ENCODE measurements around the gene CAMTA1.

Gene CAMTA1

GRCh38 chr1:7454052-7454815 is 669.0 kb downstream of the CAMTA1 start:
- Histone ChIP-seq H3K4me3 (ENCODE audit: insufficient read depth, low read length, poor library complexity, severe bottlenecking) (no peak overlapping the region), H4K20me1 (ENCODE audit: low read depth, low read length) (no peaks in the 10 kb centered on the region), H3F3A (ENCODE audit: insufficient read depth) (no peaks in the 10 kb centered on the region), H3K4me2 (ENCODE audit: low read depth, low read length, poor library complexity, severe bottlenecking) (no peak overlapping the region), H3K36me3 (ENCODE audit: low read length) (no peaks in the 10 kb centered on the region), H2AFZ (ENCODE audit: low read depth, low read length, severe bottlenecking) (no peak overlapping the region), H3K9ac (ENCODE audit: low read length) (no peak overlapping the region), H3K9me2 (replicated peaks; ENCODE audit: insufficient read depth, low read length) (no peaks in the 10 kb centered on the region), H3K27ac (ENCODE audit: low read depth, low read length) (no peak overlapping the region), H3K9me3 (ENCODE audit: insufficient read depth, low read length) (no peaks in the 10 kb centered on the region), H3K27me3 (ENCODE audit: low read length) (no peaks in the 10 kb centered on the region), H3K79me2 (ENCODE audit: insufficient read depth, low read length) (no peaks in the 10 kb centered on the region)
- no peak for TF ChIP-seq EZH2phosphoT487 (conservative IDR thresholded peaks at IDR 0.05; ENCODE audit: low read length)
- TF ChIP-seq CTCF (IDR thresholded peaks at IDR 0.05; ENCODE audit: insufficient read depth, low read length, poor library complexity, severe bottlenecking): no peak

GRCh38 chr1:7454895-7455784 is 669.9 kb downstream of the CAMTA1 start:
- Histone ChIP-seq H2AFZ (ENCODE audit: low read depth, low read length, severe bottlenecking) (no peak overlapping the region), H3K27me3 (ENCODE audit: low read length) (no peaks in the 10 kb centered on the region), H3K4me3 (ENCODE audit: insufficient read depth, low read length, poor library complexity, severe bottlenecking) (no peak overlapping the region), H4K20me1 (ENCODE audit: low read depth, low read length) (no peaks in the 10 kb centered on the region), H3K9me3 (ENCODE audit: insufficient read depth, low read length) (no peaks in the 10 kb centered on the region), H3K79me2 (ENCODE audit: insufficient read depth, low read length) (no peaks in the 10 kb centered on the region), H3K27ac (ENCODE audit: low read depth, low read length) (no peak overlapping the region), H3K9ac (ENCODE audit: low read length) (no peak overlapping the region), H3K9me2 (replicated peaks; ENCODE audit: insufficient read depth, low read length) (no peaks in the 10 kb centered on the region), H3F3A (ENCODE audit: insufficient read depth) (no peaks in the 10 kb centered on the region), H3K36me3 (ENCODE audit: low read length) (no peaks in the 10 kb centered on the region), H3K4me2 (ENCODE audit: low read depth, low read length, poor library complexity, severe bottlenecking) (no peak overlapping the region)
- no peak for TF ChIP-seq EZH2phosphoT487 (conservative IDR thresholded peaks at IDR 0.05; ENCODE audit: low read length)
- no peak for TF ChIP-seq CTCF (IDR thresholded peaks at IDR 0.05; ENCODE audit: insufficient read depth, low read length, poor library complexity, severe bottlenecking)

- Histone ChIP-seq H4K20me1 (ENCODE audit: low read depth, low read length) (no peaks in the 10 kb centered on the region), H3K9me2 (replicated peaks; ENCODE audit: insufficient read depth, low read length) (no peaks in the 10 kb centered on the region), H3K9me3 (ENCODE audit: insufficient read depth, low read length) (no peaks in the 10 kb centered on the region), H3K27me3 (ENCODE audit: low read length) (no peaks in the 10 kb centered on the region), H3K9ac (ENCODE audit: low read length) (no peak overlapping the region), H3F3A (ENCODE audit: insufficient read depth) (no peaks in the 10 kb centered on the region), H3K4me2 (ENCODE audit: low read depth, low read length, poor library complexity, severe bottlenecking) (no peak overlapping the region), H3K4me3 (ENCODE audit: insufficient read depth, low read length, poor library complexity, severe bottlenecking) (no peak overlapping the region), H3K79me2 (ENCODE audit: insufficient read depth, low read length) (no peaks in the 10 kb centered on the region), H2AFZ (ENCODE audit: low read depth, low read length, severe bottlenecking) (no peak overlapping the region), H3K36me3 (ENCODE audit: low read length) (no peaks in the 10 kb centered on the region), H3K27ac (ENCODE audit: low read depth, low read length) (no peak overlapping the region)
- no peak for TF ChIP-seq CTCF (IDR thresholded peaks at IDR 0.05; ENCODE audit: insufficient read depth, low read length, poor library complexity, severe bottlenecking)
- TF ChIP-seq EZH2phosphoT487 (conservative IDR thresholded peaks at IDR 0.05; ENCODE audit: low read length): no peak
Measured at GRCh38 chr1:7455796-7456721, 670.8 kb downstream of the CAMTA1 start.

Measured in SU-DHL-6 (cell line).